ENCODE results near the gene CLEC4D. TPM values are rescaled to one million over a fixed set of nuclear protein-coding genes. Genes with fewer than 3 reads are reported as not detected.
"Not testable (repeated sequence)": the region's sequence is repeated elsewhere in the genome, so short reads cannot be mapped to it uniquely, and the experiment has no call there.

CLEC4D gene
- total RNA-seq, 2 experiments from 2014 or later = not detected

- DNase-seq (no peak), ATAC-seq (no peak)
- peaks cover 7% of the 10 kb centered on the region for H3K36me3 Mint-ChIP-seq (ENCODE audit: low read depth)
- no peaks in the 10 kb centered on the region for H3K9me3 Mint-ChIP-seq (ENCODE audit: insufficient read depth)
- ChIA-PET POLR2A (no interaction called here), CTCF (interaction anchor here (0.9 to 1.4 kb wide), 3 partner anchors 9 to 110 kb away, joined by 3 to 5 read pairs (median 4); no protein-coding TSS in a partner anchor)
- no peak overlapping the region for H3K27ac Mint-ChIP-seq
- H3K4me1 Mint-ChIP-seq (ENCODE audit: low read depth) = peaks cover 22% of the 10 kb centered on the region
- peaks cover 24% of the 10 kb centered on the region for H3K27me3 Mint-ChIP-seq (ENCODE audit: low read depth)
- H3K4me3 Mint-ChIP-seq = no peak overlapping the region
Measured at GRCh38 chr12:8499616-8500015, 13.7 kb upstream of the CLEC4D start.

DNA sequence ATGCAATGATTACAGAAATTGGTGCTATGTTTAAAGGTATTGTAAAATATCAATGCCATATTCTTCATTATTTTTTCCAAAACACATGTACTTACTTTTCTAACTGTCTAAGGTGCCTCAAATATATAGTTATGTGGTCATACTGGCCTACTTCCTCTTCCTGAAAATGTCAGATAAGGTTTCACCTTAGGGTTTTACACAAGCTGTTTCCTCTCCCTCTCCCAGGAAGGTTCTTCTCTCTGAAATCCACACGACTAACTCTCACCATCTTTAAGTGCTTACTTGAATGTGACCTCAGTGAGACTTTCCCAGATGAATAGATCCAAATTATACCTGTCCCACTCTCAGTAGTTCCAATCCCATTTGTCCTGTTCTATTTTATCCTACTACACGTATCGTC, 11.6 kb upstream of the CLEC4D start:
- CTCF ChIA-PET = interaction anchor here (1.0 to 2.6 kb wide), 5 partner anchors 9 to 111 kb away, joined by 3 to 14 read pairs (median 4); no protein-coding TSS in a partner anchor

GRCh38 chr12:8504351-8504750, 9.0 kb upstream of the CLEC4D start:
- Mint-ChIP-seq H3K4me1 (ENCODE audit: low read depth) (peaks cover 17% of the 10 kb centered on the region), H3K36me3 (ENCODE audit: low read depth) (no peaks in the 10 kb centered on the region), H3K27me3 (ENCODE audit: low read depth) (peaks cover 21% of the 10 kb centered on the region), H3K9me3 (ENCODE audit: insufficient read depth) (no peaks in the 10 kb centered on the region), H3K4me3 (no peak overlapping the region), H3K27ac (no peak overlapping the region)
- ATAC-seq (no peak), DNase-seq (no peak)
- CTCF ChIA-PET = interaction anchor here (0.9 to 1.1 kb wide), 2 partner anchors 12 to 40 kb away, joined by 3 to 5 read pairs; no protein-coding TSS in a partner anchor
- POLR2A ChIA-PET = no interaction called here

More for the DNA sequence above, 11.6 kb upstream of the CLEC4D start:
- Mint-ChIP-seq H3K4me1 (ENCODE audit: low read depth) (peaks cover 13% of the 10 kb centered on the region), H3K27me3 (ENCODE audit: low read depth) (peaks cover 30% of the 10 kb centered on the region), H3K4me3 (no peak overlapping the region), H3K27ac (peak overlapping the region; percentile 71), H3K9me3 (ENCODE audit: insufficient read depth) (no peaks in the 10 kb centered on the region), H3K36me3 (ENCODE audit: low read depth) (no peaks in the 10 kb centered on the region)
- DNase-seq (no peak), ATAC-seq (peak; percentile 61)
- POLR2A ChIA-PET = no interaction called here

- Mint-ChIP-seq H3K4me3 (no peak overlapping the region), H3K27me3 (ENCODE audit: low read depth) (peaks cover 30% of the 10 kb centered on the region), H3K9me3 (ENCODE audit: insufficient read depth) (no peaks in the 10 kb centered on the region), H3K27ac (no peak overlapping the region), H3K4me1 (ENCODE audit: low read depth) (peaks cover 4% of the 10 kb centered on the region), H3K36me3 (ENCODE audit: low read depth) (no peaks in the 10 kb centered on the region)
- ChIA-PET POLR2A (no interaction called here), CTCF (interaction anchor here (0.9 to 1.1 kb wide), 2 partner anchors 27 to 37 kb away, joined by 3 read pairs; no protein-coding TSS in a partner anchor)
- ATAC-seq (no peak), DNase-seq (no peak)
Measured at GRCh38 chr12:8507596-8507995, 5.7 kb upstream of the CLEC4D start.

DNA sequence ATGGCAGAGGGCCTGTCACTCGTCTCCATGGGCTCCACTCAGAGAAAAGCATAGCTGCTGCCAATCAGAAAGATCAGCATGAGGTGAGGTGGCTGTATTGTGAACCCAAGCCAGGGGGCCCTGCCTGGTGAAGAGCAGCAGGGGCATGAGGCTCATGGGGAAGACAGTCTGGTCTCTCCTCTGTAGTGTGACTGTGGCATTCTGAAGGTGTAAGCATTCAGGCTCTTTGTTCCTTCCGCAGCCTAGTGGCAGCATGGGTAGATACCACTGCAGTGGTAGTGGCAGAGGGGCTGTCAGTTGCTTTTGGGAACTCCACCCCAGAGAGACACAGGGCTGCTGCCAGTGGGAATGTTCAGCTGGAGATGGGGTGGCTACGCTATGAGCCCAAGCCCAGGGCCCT, 5.1 kb upstream of the CLEC4D start:
- no peak for ATAC-seq
- Mint-ChIP-seq H3K36me3 (ENCODE audit: low read depth) (no peaks in the 10 kb centered on the region), H3K9me3 (ENCODE audit: insufficient read depth) (no peaks in the 10 kb centered on the region), H3K4me3 (no peak overlapping the region), H3K27me3 (ENCODE audit: low read depth) (peaks cover 30% of the 10 kb centered on the region), H3K4me1 (ENCODE audit: low read depth) (peaks cover 4% of the 10 kb centered on the region), H3K27ac (no peak overlapping the region)
- CTCF ChIA-PET = no interaction called here
- no peak for DNase-seq
- POLR2A ChIA-PET = no interaction called here

DNA sequence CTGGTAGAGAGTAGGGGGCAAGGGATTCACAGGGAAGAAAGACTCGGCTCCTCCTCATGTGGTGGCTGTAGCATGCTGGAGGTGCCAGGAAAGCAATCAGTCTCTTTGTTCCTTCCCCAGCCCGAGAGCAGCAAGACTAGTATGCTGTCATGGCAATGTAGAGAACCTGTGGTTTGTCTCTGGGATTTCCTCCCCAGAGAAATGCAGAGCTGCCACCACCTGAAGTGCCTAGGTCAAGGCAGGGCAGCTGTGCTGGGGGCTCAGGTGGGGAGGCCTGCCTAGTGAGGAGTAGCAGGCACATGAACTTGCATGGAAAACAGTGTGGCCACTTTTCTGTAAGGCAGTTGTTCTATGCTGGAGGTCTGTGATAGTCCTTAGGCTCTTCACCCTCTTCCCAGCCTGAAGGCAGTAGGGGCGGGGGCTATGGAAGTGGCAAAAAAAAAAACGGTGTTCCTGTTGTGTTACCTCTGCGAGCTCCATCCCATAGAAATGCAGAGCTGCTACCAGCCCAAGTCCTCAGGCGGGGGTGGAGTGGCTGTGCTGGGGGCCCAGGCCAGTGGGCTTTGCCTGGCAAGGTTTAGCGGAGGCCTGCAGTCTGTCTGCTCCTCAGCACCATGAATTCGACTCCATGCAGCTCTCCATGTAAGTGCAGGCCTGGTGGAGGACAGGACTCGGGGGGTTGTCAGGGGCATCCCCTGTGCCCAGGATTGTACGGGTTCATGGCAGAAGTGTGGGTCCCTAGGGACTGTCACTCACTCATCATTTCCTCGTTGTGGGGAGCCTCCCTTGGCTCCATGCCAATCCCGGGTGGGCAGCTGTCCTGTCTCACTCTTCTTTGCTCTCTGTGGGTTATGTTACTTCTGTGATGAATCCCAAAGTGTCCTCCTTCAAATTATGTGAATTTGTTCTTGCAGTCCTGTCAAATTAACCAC, 4.1 kb upstream of the CLEC4D start:
- DNase-seq = no peak
- POLR2A ChIA-PET = no interaction called here
- H3K9me3 Mint-ChIP-seq (ENCODE audit: insufficient read depth) = no peaks in the 10 kb centered on the region
- no peak overlapping the region for H3K4me3 Mint-ChIP-seq
- no peak for ATAC-seq
- H3K4me1 Mint-ChIP-seq (ENCODE audit: low read depth) = peaks cover 4% of the 10 kb centered on the region
- H3K27me3 Mint-ChIP-seq (ENCODE audit: low read depth) = peaks cover 36% of the 10 kb centered on the region
- no peaks in the 10 kb centered on the region for H3K36me3 Mint-ChIP-seq (ENCODE audit: low read depth)
- no peak overlapping the region for H3K27ac Mint-ChIP-seq
- CTCF ChIA-PET = no interaction called here

DNA sequence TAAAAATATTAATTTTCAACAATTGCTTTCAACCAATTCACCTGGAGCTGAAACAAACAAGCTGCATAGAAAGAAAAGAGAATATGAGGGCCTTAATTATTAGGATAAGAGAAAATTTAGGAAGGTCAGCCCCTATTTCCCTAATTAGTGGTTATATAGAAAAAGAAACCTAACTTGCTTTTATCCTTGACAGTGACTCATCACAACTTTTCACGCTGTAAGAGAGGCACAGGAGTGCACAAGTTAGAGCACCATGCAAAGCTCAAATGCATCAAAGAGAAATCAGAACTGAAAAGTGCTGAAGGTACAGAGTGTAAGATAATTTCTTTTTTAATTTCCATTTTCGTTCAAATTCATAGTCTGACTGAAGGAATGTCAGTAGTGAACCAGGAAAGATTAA, 4.7 kb downstream of the CLEC4D start:
- ATAC-seq (no peak), DNase-seq (no peak)
- POLR2A ChIA-PET = no interaction called here
- Mint-ChIP-seq H3K4me1 (ENCODE audit: low read depth) (no peaks in the 10 kb centered on the region), H3K9me3 (ENCODE audit: insufficient read depth) (no peaks in the 10 kb centered on the region), H3K36me3 (ENCODE audit: low read depth) (no peaks in the 10 kb centered on the region), H3K4me3 (no peak overlapping the region), H3K27ac (no peak overlapping the region), H3K27me3 (ENCODE audit: low read depth) (peaks cover 48% of the 10 kb centered on the region)
- CTCF ChIA-PET = interaction anchor here (1.0 to 1.1 kb wide), 2 partner anchors 26 kb away, joined by 3 to 4 read pairs; no protein-coding TSS in a partner anchor

DNA sequence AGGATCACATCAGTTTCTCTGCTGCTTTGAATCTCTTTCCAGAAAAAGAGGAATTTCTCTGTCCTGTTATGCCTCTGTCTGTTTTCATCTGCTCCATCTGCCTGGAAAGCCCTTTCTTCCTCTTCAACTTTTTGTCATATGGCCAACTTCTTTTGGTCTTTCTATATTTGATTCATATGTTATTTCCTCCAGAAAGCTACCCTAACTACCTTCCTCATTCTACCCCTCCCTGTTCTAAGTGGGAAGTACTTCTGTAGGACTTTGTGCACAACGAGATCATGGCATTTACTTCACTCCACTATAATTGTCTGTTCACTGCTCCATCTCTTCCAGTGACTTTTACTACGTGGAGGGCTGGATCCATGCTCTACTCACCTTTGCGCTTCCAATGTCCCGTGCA, 5.9 kb downstream of the CLEC4D start:
- DNase-seq = no peak
- Mint-ChIP-seq H3K4me1 (ENCODE audit: low read depth) (no peaks in the 10 kb centered on the region), H3K27ac (no peak overlapping the region), H3K9me3 (ENCODE audit: insufficient read depth) (peaks cover 1% of the 10 kb centered on the region), H3K36me3 (ENCODE audit: low read depth) (no peaks in the 10 kb centered on the region), H3K4me3 (no peak overlapping the region), H3K27me3 (ENCODE audit: low read depth) (peaks cover 53% of the 10 kb centered on the region)
- ChIA-PET POLR2A (no interaction called here), CTCF (no interaction called here)
- no peak for ATAC-seq

GRCh38 chr12:8527250-8528130, 14.2 kb downstream of the CLEC4D start:
- ChIA-PET CTCF (interaction anchor here (0.9 kb wide), 1 partner anchor 17 kb away, joined by 7 read pairs; no protein-coding TSS in a partner anchor), POLR2A (no interaction called here)
- Mint-ChIP-seq H3K4me1 (ENCODE audit: low read depth) (no peaks in the 10 kb centered on the region), H3K27ac (no peak overlapping the region), H3K27me3 (ENCODE audit: low read depth) (peaks cover 50% of the 10 kb centered on the region), H3K9me3 (ENCODE audit: insufficient read depth) (peaks cover 5% of the 10 kb centered on the region), H3K4me3 (no peak overlapping the region), H3K36me3 (ENCODE audit: low read depth) (no peaks in the 10 kb centered on the region)
- ATAC-seq (no peak), DNase-seq (no peak)

DNA sequence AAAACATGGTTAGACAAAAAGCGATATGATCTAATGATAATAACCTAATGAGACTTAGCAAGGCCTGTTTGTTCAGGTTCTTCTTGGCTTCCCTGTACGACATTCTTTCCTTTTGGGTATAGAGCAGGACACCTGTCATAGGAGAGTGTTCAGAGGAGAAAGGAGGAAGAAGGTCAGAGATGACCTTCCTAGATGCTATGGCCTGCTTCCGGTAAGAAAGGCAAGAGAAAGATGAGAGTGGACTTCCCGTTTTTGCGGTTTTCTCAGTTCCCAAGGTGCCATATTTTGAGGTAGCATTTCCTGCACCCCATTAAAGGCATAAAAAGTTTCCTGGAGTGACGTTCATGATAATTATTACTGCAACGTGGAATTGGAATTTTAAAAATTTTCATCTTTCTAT, 18.7 kb downstream of the CLEC4D start:
- Mint-ChIP-seq H3K4me3 (no peak overlapping the region), H3K4me1 (ENCODE audit: low read depth) (no peaks in the 10 kb centered on the region), H3K9me3 (ENCODE audit: insufficient read depth) (no peaks in the 10 kb centered on the region), H3K36me3 (ENCODE audit: low read depth) (no peaks in the 10 kb centered on the region), H3K27me3 (ENCODE audit: low read depth) (peaks cover 36% of the 10 kb centered on the region), H3K27ac (no peak overlapping the region)
- POLR2A ChIA-PET = no interaction called here
- no peak for ATAC-seq
- CTCF ChIA-PET = no interaction called here
- DNase-seq = no peak

DNA sequence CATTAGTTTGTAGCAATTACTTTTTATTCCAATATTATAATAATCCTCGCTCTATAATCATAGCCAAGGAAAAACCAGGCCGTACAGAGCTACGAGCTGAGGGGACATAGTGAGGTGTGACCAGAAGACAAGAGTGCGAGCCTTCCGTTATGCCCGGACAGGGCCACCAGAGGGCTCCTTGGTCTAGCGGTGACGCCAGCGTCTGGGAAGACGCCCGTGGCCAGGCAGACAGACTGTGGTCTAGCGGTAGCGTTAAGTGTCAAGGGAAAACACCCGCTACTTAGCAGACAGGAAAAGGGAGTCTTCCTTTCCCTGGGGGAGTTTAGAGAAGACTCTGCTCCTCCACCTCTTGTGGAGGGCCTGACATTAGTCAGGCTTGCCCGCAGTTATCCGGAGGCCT, 24.5 kb downstream of the CLEC4D start:
- H3K4me3 Mint-ChIP-seq; H3K36me3 Mint-ChIP-seq (ENCODE audit: low read depth); H3K4me1 Mint-ChIP-seq (ENCODE audit: low read depth); DNase-seq; H3K27ac Mint-ChIP-seq; POLR2A ChIA-PET; CTCF ChIA-PET; H3K9me3 Mint-ChIP-seq (ENCODE audit: insufficient read depth); ATAC-seq: not testable (repeated sequence)
- peaks cover 57% of the 10 kb centered on the region for H3K27me3 Mint-ChIP-seq (ENCODE audit: low read depth)

GRCh38 chr12:8540831-8541230, 27.5 kb downstream of the CLEC4D start, which contains the start of gene CLEC4E:
Gene CLEC4E (minus strand): TSS chr12:8540905. CDS start chr12:8540797, 108 bp downstream.
- H3K4me1 Mint-ChIP-seq (ENCODE audit: low read depth); ATAC-seq; DNase-seq; H3K9me3 Mint-ChIP-seq (ENCODE audit: insufficient read depth); H3K4me3 Mint-ChIP-seq; POLR2A ChIA-PET; H3K36me3 Mint-ChIP-seq (ENCODE audit: low read depth); H3K27ac Mint-ChIP-seq: not testable (repeated sequence)
- CTCF ChIA-PET = interaction anchor here (1.1 kb wide), 1 partner anchor 104 kb away, joined by 5 read pairs; no protein-coding TSS in a partner anchor
- peaks cover 37% of the 10 kb centered on the region for H3K27me3 Mint-ChIP-seq (ENCODE audit: low read depth)
